Heart left ventricle (tissue), 13 donors: Measurements from ENCODE around the gene SIGMAR1.

Experiments
- CTCF ChIP-seq, 12 donors: fragments of 200-600 bp; sonication (generic) in 4 of 12; IDR thresholded peaks; one replicate each; pipeline versions ENCODE4 v1.5.0 to v1.8.0; 2018 to 2022; ENCODE audit warnings: antibody characterized with exemption in 12 of 12, mild to moderate bottlenecking in 5 of 12
- POLR2A ChIP-seq, 2 donors: fragments of 450-650 bp; IDR thresholded peaks; one replicate each; pipeline ENCODE4 v1.6.1; 2017; ENCODE audit warnings: antibody characterized with exemption in 2 of 2, mild to moderate bottlenecking in 2 of 2, moderate library complexity in 2 of 2
- donor health status: ischemic (EF 13 %, LVEDD 7.1; RV severe dilation, severe dysfunction).
- donor health status: DM: no; HTN: yes; CAD: no.
- donor health status: DM: no; HTN: no; CAD: no.
- donor health status: ischemic (EF 25% LVEDD 6.9; RV normal size, moderate dysfunction).
- donor health status: ischemic (EF 25% LVEDD 5.7; RV mildly dilated, moderate dysfunction).
- donor health status: ischemic (EF 35%, LVEDD 5.7; RV mildly dilated, moderate dysfunction).
- donor health status: nonischemic (EF 11% LVEDD 7.7; RV severe dilation, severe dysfunction).
- donor health status: DM: yes; HTN: yes; CAD: no.
- donor health status: PGD.
- donor health status: ischemic (EF 29% LVEDD 5.4; RV normal size, mild dysfunction).
- donor health status: nonischemic (EF 23%, LVEDD 6.1; RV moderate dilation, normal function).

GRCh38 chr9:34684816-34685215, 47.2 kb upstream of the SIGMAR1 start:
- TF ChIP-seq POLR2A (IDR thresholded peaks at IDR 0.05) (no peak), CTCF (IDR thresholded peaks at IDR 0.05) (no peak)
